ENCODE data around the gene PPP2R2D.
A peak's percentile ranks its signal among the peaks of the same experiment; 100 is the strongest.

The PPP2R2D gene

GRCh38 chr10:131900350-131901152 lies at the start of gene PPP2R2D:
PPP2R2D (plus strand) TSS chr10:131901008; CDS start chr10:131901149, 141 bp downstream.
- DNase-seq: peak; percentile 96

- no peak for DNase-seq
Measured at GRCh38 chr10:131851346-131851745, 49.5 kb upstream of the PPP2R2D start.

- no peak for DNase-seq
Measured at GRCh38 chr10:131852176-131852822, 48.5 kb upstream of the PPP2R2D start.

- DNase-seq: no peak
Measured at GRCh38 chr10:131852823-131853609, 47.8 kb upstream of the PPP2R2D start.

- DNase-seq: no peak
Measured at GRCh38 chr10:131853610-131853964, 47.2 kb upstream of the PPP2R2D start.

GRCh38 chr10:131854579-131855335 lies 46.1 kb upstream of the PPP2R2D start:
- DNase-seq: no peak

GRCh38 chr10:131855461-131856401 lies 45.1 kb upstream of the PPP2R2D start:
- DNase-seq: no peak

- DNase-seq: no peak
Measured at GRCh38 chr10:131856441-131857094, 44.2 kb upstream of the PPP2R2D start.

- DNase-seq: no peak
Measured at GRCh38 chr10:131857156-131858117, 43.4 kb upstream of the PPP2R2D start.

- DNase-seq: no peak
Measured at GRCh38 chr10:131858118-131858515, 42.7 kb upstream of the PPP2R2D start.

- no peak for DNase-seq
Measured at GRCh38 chr10:131858583-131859340, 42.0 kb upstream of the PPP2R2D start.

- no peak for DNase-seq
Measured at GRCh38 chr10:131859341-131860020, 41.3 kb upstream of the PPP2R2D start.

- DNase-seq: no peak
Measured at GRCh38 chr10:131860311-131860710, 40.5 kb upstream of the PPP2R2D start.

GRCh38 chr10:131860806-131861440 lies 39.9 kb upstream of the PPP2R2D start:
- DNase-seq: no peak

- no peak for DNase-seq
Measured at GRCh38 chr10:131862548-131862947, 38.3 kb upstream of the PPP2R2D start.

- DNase-seq: no peak
Measured at GRCh38 chr10:131865223-131865917, 35.4 kb upstream of the PPP2R2D start.

GRCh38 chr10:131866673-131867072 lies 34.1 kb upstream of the PPP2R2D start:
- DNase-seq: no peak
